T-helper 22 cell (primary cell): ENCODE measurements around the gene OAS3.

ENCODE experiments used
- DNase-seq: peaks from one replicate; pipeline ENCODE4 v3.0.0-alpha.2; 2020; ENCODE audit warnings: low read depth

The OAS3 gene

GRCh38 chr12:113021500-113021899, 83.2 kb downstream of the OAS3 start:
- DNase-seq: no peak
